Trophoblast cell (in vitro differentiated cells and primary cell): ENCODE data around the gene MCU.

Experiments used
- DNase-seq, 2 donors: peaks; one replicate each; pipeline ENCODE4 v3.0.0-alpha.2; 2016
- H2AFZ ChIP-seq: 2 replicates; pipeline ENCODE4 v1.6.1; 2013; ENCODE audit warnings: low read length, moderate library complexity, mild to moderate bottlenecking; ENCODE audit not compliant: insufficient read depth, poor library complexity
- H2AK5ac ChIP-seq: 2 replicates; pipeline ENCODE4 v1.6.1; 2013; ENCODE audit warnings: mild to moderate bottlenecking, low read length
- H2BK120ac ChIP-seq: 2 replicates; pipeline ENCODE4 v1.6.1; 2013; ENCODE audit warnings: low read length, mild to moderate bottlenecking, moderate library complexity; ENCODE audit not compliant: insufficient read depth, poor library complexity
- H2BK12ac ChIP-seq: 2 replicates; pipeline ENCODE4 v1.6.1; 2013; ENCODE audit warnings: mild to moderate bottlenecking, low read length, moderate library complexity
- H2BK5ac ChIP-seq: 2 replicates; pipeline ENCODE4 v1.6.1; 2013; ENCODE audit warnings: low read length, low read depth, moderate library complexity, mild to moderate bottlenecking; ENCODE audit not compliant: poor library complexity
- H3K14ac ChIP-seq: 2 replicates; pipeline ENCODE4 v1.6.1; 2013; ENCODE audit warnings: mild to moderate bottlenecking, low read length
- H3K18ac ChIP-seq: 2 replicates; pipeline ENCODE4 v1.6.1; 2013; ENCODE audit warnings: mild to moderate bottlenecking, low read length
- H3K23ac ChIP-seq: 2 replicates; pipeline ENCODE4 v1.6.1; 2013; ENCODE audit warnings: low read length
- H3K27ac ChIP-seq: 2 replicates; pipeline ENCODE4 v1.5.1; 2013; ENCODE audit warnings: low read depth, mild to moderate bottlenecking, inconsistent platforms, low read length, moderate library complexity
- H3K27me3 ChIP-seq: 2 replicates; pipeline ENCODE4 v1.6.1; 2013; ENCODE audit warnings: inconsistent platforms, mild to moderate bottlenecking, low read length, moderate library complexity; ENCODE audit not compliant: insufficient read depth
- H3K36me3 ChIP-seq, 2 experiments: 1 replicate in 1 of 2; 2 replicates in 1 of 2; pipeline ENCODE4 v1.6.1; 2013; ENCODE audit warnings: low read length in 2 of 2, mild to moderate bottlenecking in 2 of 2, moderate library complexity in 1 of 2; ENCODE audit not compliant: insufficient read depth in 2 of 2, control insufficient read depth in 1 of 2
- H3K4ac ChIP-seq: 2 replicates; pipeline ENCODE4 v1.6.1; 2013; ENCODE audit warnings: low read depth, mild to moderate bottlenecking, low read length, moderate library complexity
- H3K4me1 ChIP-seq, 2 experiments: 1 replicate in 1 of 2; 2 replicates in 1 of 2; pipeline ENCODE4 v1.6.1; 2013; ENCODE audit warnings: low read length in 2 of 2, mild to moderate bottlenecking in 2 of 2, moderate library complexity in 1 of 2; ENCODE audit not compliant: insufficient read depth in 2 of 2, control insufficient read depth in 1 of 2
- H3K4me2 ChIP-seq: 2 replicates; pipeline ENCODE4 v1.6.1; 2013; ENCODE audit warnings: inconsistent platforms, mild to moderate bottlenecking, low read length, moderate library complexity
- H3K4me3 ChIP-seq: 2 replicates; pipeline ENCODE4 v1.5.1; 2013; ENCODE audit warnings: mild to moderate bottlenecking, low read depth, low read length, inconsistent platforms
- H3K79me1 ChIP-seq: one replicate; pipeline ENCODE4 v1.6.1; 2013; ENCODE audit warnings: low read length
- H3K79me2 ChIP-seq: 2 replicates; pipeline ENCODE4 v1.6.1; 2013; ENCODE audit warnings: low read length, mild to moderate bottlenecking; ENCODE audit not compliant: control insufficient read depth, insufficient read depth, poor library complexity
- H3K9ac ChIP-seq: 2 replicates; pipeline ENCODE4 v1.6.1; 2013; ENCODE audit warnings: mild to moderate bottlenecking, low read length
- H3K9me3 ChIP-seq: 2 replicates; pipeline ENCODE4 v1.6.1; 2013; ENCODE audit warnings: low read depth, mild to moderate bottlenecking, control low read depth, inconsistent platforms, low read length; ENCODE audit not compliant: insufficient read depth
- H4K12ac ChIP-seq: 2 replicates; pipeline ENCODE4 v1.6.1; 2013; ENCODE audit warnings: low read depth, mild to moderate bottlenecking, low read length, moderate library complexity
- H4K8ac ChIP-seq: 2 replicates; pipeline ENCODE4 v1.6.1; 2013; ENCODE audit warnings: low read depth, mild to moderate bottlenecking, low read length, moderate library complexity
- H4K91ac ChIP-seq: one replicate; pipeline ENCODE4 v1.6.1; 2013; ENCODE audit warnings: low read depth, mild to moderate bottlenecking, low read length, moderate library complexity
- WGBS: extraction: QIAGEN DNeasy Blood & Tissue Kit; methylation state at CpG from one replicate; pipeline ENCODE4 v1.1.7; 2013; ENCODE audit warnings: missing lambda C conversion rate; ENCODE audit not compliant: insufficient read length, insufficient coverage; ENCODE audit errors: extremely low coverage; 5-methylcytosine and 5-hydroxymethylcytosine counted together

Gene MCU

DNA sequence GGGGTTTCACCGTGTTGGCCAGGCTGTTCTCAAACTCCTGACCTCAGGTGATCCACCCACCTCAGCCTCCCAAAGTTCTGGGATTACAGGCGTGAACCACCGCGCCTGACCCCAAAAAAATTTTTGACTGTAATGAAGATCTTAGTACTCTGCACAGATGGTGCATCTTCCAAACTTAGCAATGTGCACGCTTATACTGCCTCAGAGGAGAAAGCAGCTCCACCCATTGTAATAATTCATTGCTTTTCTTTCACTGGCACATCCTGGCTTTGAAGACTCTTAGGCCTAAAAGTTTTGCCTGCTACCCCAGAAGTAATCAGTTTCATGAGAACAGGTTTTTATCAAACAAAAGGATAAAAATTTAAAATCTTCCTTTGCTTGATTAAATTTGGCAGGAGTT, 149.5 kb downstream of the MCU start:
- WGBS, result no CpG with 5 or more reads among the region's 5 CpGs
- H2AFZ ChIP-seq, result no peak overlapping the region
- no peak overlapping the region for H4K8ac ChIP-seq
- no peak overlapping the region for H2BK12ac ChIP-seq
- no peaks in the 10 kb centered on the region for H3K27me3 ChIP-seq
- H3K4me1 ChIP-seq, result no peaks in the 10 kb centered on the region
- no peak overlapping the region for H4K91ac ChIP-seq
- DNase-seq, result no peak
- H4K12ac ChIP-seq, result no peak overlapping the region
- H3K36me3 ChIP-seq, result no peaks in the 10 kb centered on the region
- H3K23ac ChIP-seq, result no peak overlapping the region
- no peaks in the 10 kb centered on the region for H3K79me2 ChIP-seq
- no peak overlapping the region for H3K14ac ChIP-seq
- H3K18ac ChIP-seq, result no peak overlapping the region
- no peaks in the 10 kb centered on the region for H3K79me1 ChIP-seq
- H3K9me3 ChIP-seq, result no peaks in the 10 kb centered on the region
- H3K4ac ChIP-seq, result no peak overlapping the region
- no peak overlapping the region for H2BK5ac ChIP-seq
- H3K4me2 ChIP-seq, result no peak overlapping the region
- H2AK5ac ChIP-seq, result no peak overlapping the region
- H3K4me3 ChIP-seq, result no peak overlapping the region
- H2BK120ac ChIP-seq, result no peak overlapping the region
- H3K27ac ChIP-seq, result no peak overlapping the region
- no peak overlapping the region for H3K9ac ChIP-seq

DNA sequence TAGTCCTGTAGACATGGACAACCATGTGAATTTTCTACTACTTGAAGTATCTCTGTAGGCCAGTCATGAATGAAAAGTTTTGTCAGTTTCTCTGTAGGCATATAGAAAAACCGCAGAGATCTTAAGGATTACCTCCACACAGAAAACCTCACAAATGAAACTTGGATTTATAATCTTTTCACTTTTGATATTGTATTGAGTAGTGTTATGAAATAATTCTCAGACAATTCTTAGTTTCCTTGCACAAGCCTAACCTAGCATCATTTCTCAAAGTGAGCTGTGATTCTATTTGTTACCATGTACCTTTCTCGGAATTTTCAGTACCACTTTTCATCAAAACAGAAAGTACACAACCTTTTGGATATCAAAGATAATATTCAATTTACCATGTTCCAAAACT, 150.2 kb downstream of the MCU start:
- H3K23ac ChIP-seq, result no peak overlapping the region
- H4K12ac ChIP-seq, result no peak overlapping the region
- no peak overlapping the region for H4K91ac ChIP-seq
- no peak overlapping the region for H3K27ac ChIP-seq
- H3K18ac ChIP-seq, result no peak overlapping the region
- H2BK5ac ChIP-seq, result no peak overlapping the region
- no peak overlapping the region for H2AK5ac ChIP-seq
- no peaks in the 10 kb centered on the region for H3K79me1 ChIP-seq
- no peak overlapping the region for H3K9ac ChIP-seq
- H3K9me3 ChIP-seq, result no peaks in the 10 kb centered on the region
- no peak overlapping the region for H3K14ac ChIP-seq
- H3K36me3 ChIP-seq, result no peaks in the 10 kb centered on the region
- H3K4me3 ChIP-seq, result no peak overlapping the region
- no peak overlapping the region for H2BK120ac ChIP-seq
- H2AFZ ChIP-seq, result no peak overlapping the region
- no peak overlapping the region for H3K4ac ChIP-seq
- no CpG with 5 or more reads among the region's 2 CpGs for WGBS
- no peak for DNase-seq
- H3K4me1 ChIP-seq, result no peaks in the 10 kb centered on the region
- H3K27me3 ChIP-seq, result no peaks in the 10 kb centered on the region
- H2BK12ac ChIP-seq, result no peak overlapping the region
- H3K4me2 ChIP-seq, result no peak overlapping the region
- no peaks in the 10 kb centered on the region for H3K79me2 ChIP-seq
- no peak overlapping the region for H4K8ac ChIP-seq

DNA sequence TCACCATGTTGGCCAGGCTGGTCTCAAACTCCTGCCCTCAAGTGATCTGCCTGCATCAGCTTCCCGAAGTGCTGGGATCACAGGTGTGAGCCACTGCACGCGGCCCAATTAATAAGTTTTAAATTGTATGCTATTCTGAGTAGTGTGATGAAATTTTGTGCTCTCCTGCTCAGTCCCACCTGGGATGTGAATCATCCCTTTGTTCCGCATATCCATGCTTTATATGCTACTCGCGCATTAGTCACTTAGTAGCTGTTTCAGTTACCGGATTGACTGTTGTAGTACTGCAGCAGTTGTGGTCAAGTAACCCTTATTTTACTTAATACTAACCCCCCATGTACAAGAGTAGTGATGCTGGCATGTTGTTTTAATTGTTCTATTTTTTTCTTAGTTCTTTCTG, 154.3 kb downstream of the MCU start:
- no peak overlapping the region for H2BK5ac ChIP-seq
- no peak overlapping the region for H3K27ac ChIP-seq
- no peaks in the 10 kb centered on the region for H3K4me1 ChIP-seq
- no peak overlapping the region for H3K4ac ChIP-seq
- no peaks in the 10 kb centered on the region for H3K27me3 ChIP-seq
- H3K4me2 ChIP-seq, result no peak overlapping the region
- no peak overlapping the region for H3K23ac ChIP-seq
- H4K91ac ChIP-seq, result no peak overlapping the region
- WGBS, result no CpG with 5 or more reads among the region's 7 CpGs
- H3K4me3 ChIP-seq, result no peak overlapping the region
- no peaks in the 10 kb centered on the region for H3K9me3 ChIP-seq
- H3K18ac ChIP-seq, result no peak overlapping the region
- DNase-seq, result peak; percentile 25 to 59
- no peak overlapping the region for H3K9ac ChIP-seq
- no peaks in the 10 kb centered on the region for H3K79me1 ChIP-seq
- no peak overlapping the region for H4K8ac ChIP-seq
- no peak overlapping the region for H2AK5ac ChIP-seq
- H3K36me3 ChIP-seq, result no peaks in the 10 kb centered on the region
- no peak overlapping the region for H2AFZ ChIP-seq
- no peak overlapping the region for H2BK120ac ChIP-seq
- no peak overlapping the region for H4K12ac ChIP-seq
- no peak overlapping the region for H2BK12ac ChIP-seq
- H3K79me2 ChIP-seq, result no peaks in the 10 kb centered on the region
- no peak overlapping the region for H3K14ac ChIP-seq

DNA sequence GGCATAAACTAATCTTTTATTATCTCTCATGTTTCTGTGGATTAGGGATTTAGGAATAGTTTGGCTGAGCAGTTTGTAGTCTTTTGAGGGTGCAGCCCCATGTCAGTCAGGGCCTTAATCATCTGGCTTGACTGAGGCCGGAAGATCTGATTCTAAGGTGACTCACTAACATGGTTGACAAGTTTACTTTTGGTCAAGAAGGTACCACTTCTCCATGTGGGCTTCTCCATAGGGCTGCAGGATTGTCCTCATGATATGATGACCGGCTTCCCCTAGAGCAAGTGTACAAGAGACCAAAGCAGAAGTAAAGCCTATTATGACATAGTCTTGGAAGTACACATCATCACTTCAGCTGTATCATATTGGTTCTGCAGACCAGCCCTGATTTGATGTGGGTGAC, 155.7 kb downstream of the MCU start:
- no peak overlapping the region for H3K4me2 ChIP-seq
- H3K9ac ChIP-seq, result no peak overlapping the region
- no peak overlapping the region for H2AK5ac ChIP-seq
- H4K12ac ChIP-seq, result no peak overlapping the region
- no peak overlapping the region for H2BK120ac ChIP-seq
- DNase-seq, result peak in 1 of 2 donors; percentile 4
- no peak overlapping the region for H3K18ac ChIP-seq
- H3K23ac ChIP-seq, result no peak overlapping the region
- no peak overlapping the region for H2AFZ ChIP-seq
- no peak overlapping the region for H3K14ac ChIP-seq
- H3K79me1 ChIP-seq, result no peaks in the 10 kb centered on the region
- H2BK12ac ChIP-seq, result no peak overlapping the region
- no peaks in the 10 kb centered on the region for H3K4me1 ChIP-seq
- no peaks in the 10 kb centered on the region for H3K9me3 ChIP-seq
- no peak overlapping the region for H3K4me3 ChIP-seq
- no peak overlapping the region for H4K91ac ChIP-seq
- WGBS, result no CpG with 5 or more reads among the region's 2 CpGs
- no peaks in the 10 kb centered on the region for H3K27me3 ChIP-seq
- H2BK5ac ChIP-seq, result no peak overlapping the region
- H3K79me2 ChIP-seq, result no peaks in the 10 kb centered on the region
- H4K8ac ChIP-seq, result no peak overlapping the region
- H3K4ac ChIP-seq, result no peak overlapping the region
- no peak overlapping the region for H3K27ac ChIP-seq
- H3K36me3 ChIP-seq, result no peaks in the 10 kb centered on the region
